ENCODE data around the gene VASH1.

The VASH1 gene

DNA sequence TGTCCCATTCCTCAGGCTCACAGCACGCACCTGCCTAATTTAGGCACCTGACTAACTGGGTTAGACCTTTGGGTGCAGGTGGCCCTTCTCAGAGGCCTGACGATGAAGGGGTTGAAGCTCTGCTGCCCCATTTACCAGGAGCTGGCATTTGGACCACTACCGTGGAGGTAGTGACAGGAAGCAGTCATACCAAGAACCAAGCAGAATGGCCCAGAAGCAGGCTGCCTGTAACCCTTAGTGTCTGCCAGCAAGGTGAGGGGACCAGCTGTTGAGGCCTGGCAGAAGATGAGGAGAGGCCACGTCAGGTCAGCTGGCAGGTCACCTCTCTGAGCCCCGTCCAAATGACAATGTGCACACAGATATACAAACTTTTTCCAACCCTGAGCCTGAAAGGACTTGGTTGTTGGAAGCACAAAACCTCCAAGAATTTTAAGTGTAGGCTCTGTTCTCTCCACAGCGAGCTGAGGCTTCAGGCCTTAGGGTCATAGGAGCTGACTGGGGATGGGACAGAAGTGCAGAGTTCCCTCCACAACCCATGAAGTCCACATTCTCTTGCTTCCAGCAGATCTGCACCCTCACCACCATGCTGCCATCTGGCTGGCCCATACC lies 23.1 kb downstream of the VASH1 start:
- H3K27me3 Mint-ChIP-seq = no peaks in the 10 kb centered on the region
- no peak overlapping the region for H3K27ac Mint-ChIP-seq
- H3K4me1 Mint-ChIP-seq = peaks cover 18% of the 10 kb centered on the region
- H3K4me3 Mint-ChIP-seq = no peak overlapping the region
- peaks cover 9% of the 10 kb centered on the region for H3K36me3 Mint-ChIP-seq
- no peaks in the 10 kb centered on the region for H3K9me3 Mint-ChIP-seq

DNA sequence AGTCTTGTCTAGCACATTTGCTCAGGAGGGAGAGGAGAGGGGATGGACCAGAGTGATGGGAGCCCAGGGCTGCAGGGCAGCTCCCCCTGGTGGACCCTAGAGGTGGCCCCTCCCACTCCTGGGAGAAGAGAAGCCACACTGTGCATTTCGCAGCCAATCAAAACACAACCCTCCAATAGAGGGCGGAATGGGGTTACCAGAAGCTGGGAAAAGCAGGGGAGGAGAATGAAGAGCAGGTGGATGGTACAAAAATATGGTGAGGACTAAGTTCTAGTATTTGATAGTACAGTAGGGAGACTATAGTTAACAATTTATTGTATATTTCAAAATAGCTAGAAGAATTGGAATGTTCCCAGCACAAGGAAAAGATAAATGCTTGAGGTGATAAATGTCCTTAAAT lies 23.6 kb downstream of the VASH1 start:
- Mint-ChIP-seq H3K36me3 (peaks cover 9% of the 10 kb centered on the region), H3K27me3 (no peaks in the 10 kb centered on the region), H3K4me1 (peaks cover 18% of the 10 kb centered on the region), H3K9me3 (no peaks in the 10 kb centered on the region), H3K4me3 (no peak overlapping the region), H3K27ac (no peak overlapping the region)

DNA sequence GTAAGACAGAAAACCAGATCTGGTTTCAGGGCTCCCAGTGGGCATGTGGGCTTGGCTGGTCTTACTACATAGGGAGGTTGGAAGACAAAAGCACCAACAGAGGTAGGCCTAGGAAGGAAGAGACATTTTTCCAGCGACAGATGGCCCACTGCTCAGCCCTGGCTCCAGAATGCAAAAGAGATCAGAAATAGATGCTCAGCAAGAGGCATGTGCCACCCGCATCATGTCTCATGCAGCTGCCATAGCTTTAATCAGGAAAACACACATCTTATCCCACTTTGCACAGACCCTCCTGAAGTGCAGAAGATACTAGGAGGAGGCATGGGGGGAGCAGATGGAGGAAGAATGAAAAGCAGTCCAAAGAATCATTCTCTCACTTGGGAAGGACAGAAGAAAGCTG lies 25.3 kb downstream of the VASH1 start:
- Mint-ChIP-seq H3K27ac (no peak overlapping the region), H3K4me3 (no peak overlapping the region), H3K4me1 (peaks cover 18% of the 10 kb centered on the region), H3K36me3 (peaks cover 7% of the 10 kb centered on the region), H3K27me3 (no peaks in the 10 kb centered on the region), H3K9me3 (no peaks in the 10 kb centered on the region)

DNA sequence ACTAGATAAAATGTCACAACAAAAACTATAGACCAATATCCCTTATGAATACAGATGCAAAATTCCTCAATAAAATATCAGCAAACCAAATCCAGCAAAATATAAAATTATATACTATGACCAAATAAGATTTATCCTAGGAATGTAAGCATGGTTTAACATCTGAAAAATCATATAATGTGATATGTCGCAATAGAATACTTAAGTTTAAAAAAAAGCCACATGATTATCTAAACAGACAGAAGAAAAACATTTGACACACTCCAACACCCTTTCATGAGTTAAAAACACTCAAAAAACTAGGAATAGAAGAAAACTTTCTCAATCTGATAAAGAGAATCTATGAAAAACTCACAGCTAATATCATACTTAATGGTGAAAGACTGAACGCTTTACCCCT lies 31.2 kb downstream of the VASH1 start:
- H3K9me3 Mint-ChIP-seq = no peaks in the 10 kb centered on the region
- H3K36me3 Mint-ChIP-seq = peaks cover 12% of the 10 kb centered on the region

DNA sequence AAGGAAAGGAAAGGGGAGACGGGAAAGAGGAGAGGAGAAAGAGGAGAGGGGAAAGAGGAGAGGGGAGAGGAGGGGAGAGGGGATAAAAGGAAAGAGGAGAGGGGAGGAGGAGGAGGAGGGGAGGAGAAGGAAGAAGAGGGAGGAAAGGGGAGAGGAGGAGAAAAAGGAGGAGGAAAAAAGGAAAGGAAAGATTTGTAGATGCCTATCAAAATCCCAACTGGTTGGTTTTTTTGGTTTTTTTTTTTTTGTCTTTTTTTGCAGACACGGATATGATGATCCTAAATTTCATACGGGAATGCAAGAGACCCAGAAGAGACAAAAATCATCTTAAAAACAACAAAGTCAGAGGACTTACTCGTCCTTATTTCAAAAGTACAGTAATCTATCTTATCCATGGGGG lies 32.1 kb downstream of the VASH1 start:
- no peak overlapping the region for H3K27ac Mint-ChIP-seq
- no peaks in the 10 kb centered on the region for H3K27me3 Mint-ChIP-seq
- H3K4me1 Mint-ChIP-seq = peaks cover 9% of the 10 kb centered on the region
- H3K4me3 Mint-ChIP-seq = no peak overlapping the region
- no peaks in the 10 kb centered on the region for H3K9me3 Mint-ChIP-seq
- H3K36me3 Mint-ChIP-seq = peaks cover 15% of the 10 kb centered on the region

More for the DNA sequence above, 31.2 kb downstream of the VASH1 start:
- Mint-ChIP-seq H3K4me3 (no peak overlapping the region), H3K27ac (no peak overlapping the region), H3K27me3 (no peaks in the 10 kb centered on the region), H3K4me1 (peaks cover 9% of the 10 kb centered on the region)

DNA sequence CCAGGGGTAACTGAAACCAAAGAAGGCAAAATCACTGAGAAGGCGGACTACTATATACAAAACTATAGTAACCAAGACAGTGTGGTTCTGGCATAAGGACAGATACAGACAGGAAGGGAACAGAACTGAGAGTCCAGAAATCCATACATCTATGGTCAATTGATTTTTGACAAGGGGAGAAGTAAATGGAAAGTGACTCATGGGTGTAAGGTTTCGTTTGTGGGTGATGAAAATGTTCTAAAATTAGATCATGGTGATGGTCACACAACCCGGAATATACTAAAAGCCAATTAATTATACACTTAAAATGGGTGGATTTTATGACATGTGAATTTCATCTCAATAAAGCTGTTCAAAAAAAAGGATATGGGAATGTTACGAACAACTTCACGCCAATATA lies 32.7 kb downstream of the VASH1 start:
- H3K27me3 Mint-ChIP-seq = no peaks in the 10 kb centered on the region
- no peak overlapping the region for H3K4me3 Mint-ChIP-seq
- peaks cover 12% of the 10 kb centered on the region for H3K36me3 Mint-ChIP-seq
- H3K4me1 Mint-ChIP-seq = peaks cover 9% of the 10 kb centered on the region
- no peaks in the 10 kb centered on the region for H3K9me3 Mint-ChIP-seq
- H3K27ac Mint-ChIP-seq = no peak overlapping the region

DNA sequence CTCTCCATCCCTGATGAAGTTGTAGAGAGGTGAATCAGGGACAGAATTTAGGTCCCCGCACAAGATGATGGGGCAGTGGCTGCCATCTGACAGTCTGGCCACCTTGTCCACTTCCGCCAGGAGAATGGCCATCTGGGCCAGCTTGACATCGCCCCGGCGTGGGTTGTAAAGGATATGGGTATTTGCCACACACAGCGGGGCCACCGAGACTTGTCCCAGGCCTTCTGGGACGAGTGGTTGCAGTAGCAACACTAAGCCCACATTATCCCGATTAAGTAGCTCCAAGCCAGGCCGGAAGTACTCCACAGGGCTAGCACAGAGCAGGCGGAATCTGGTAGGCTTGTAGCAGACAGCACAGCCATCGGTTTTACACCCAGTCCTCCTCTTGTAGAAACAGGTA lies 45.2 kb downstream of the VASH1 start:
- no peak overlapping the region for H3K27ac Mint-ChIP-seq
- H3K4me3 Mint-ChIP-seq = no peak overlapping the region
- peaks cover 22% of the 10 kb centered on the region for H3K36me3 Mint-ChIP-seq
- no peaks in the 10 kb centered on the region for H3K27me3 Mint-ChIP-seq
- no peaks in the 10 kb centered on the region for H3K9me3 Mint-ChIP-seq
- peaks cover 32% of the 10 kb centered on the region for H3K4me1 Mint-ChIP-seq

DNA sequence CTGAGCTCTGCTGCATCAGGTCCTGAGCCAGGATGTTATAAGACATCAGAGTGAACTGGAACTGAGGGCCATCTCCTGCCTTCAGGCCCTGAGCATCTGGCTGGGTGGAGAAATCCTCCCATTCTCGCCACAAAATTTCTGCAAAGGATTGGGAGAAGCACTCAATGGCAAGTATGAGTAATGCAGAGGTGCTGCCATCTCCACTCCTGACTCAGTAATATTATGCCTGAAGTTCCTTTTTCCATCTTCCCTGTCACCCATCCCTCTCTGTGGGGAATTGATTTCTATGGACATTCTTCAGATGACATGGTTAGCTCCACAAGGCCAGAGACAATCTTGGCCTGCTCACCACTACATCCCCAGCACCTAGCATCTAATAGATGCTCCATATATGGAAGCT lies 46.7 kb downstream of the VASH1 start:
- Mint-ChIP-seq H3K27ac (no peak overlapping the region), H3K27me3 (no peaks in the 10 kb centered on the region), H3K4me1 (peaks cover 36% of the 10 kb centered on the region), H3K4me3 (no peak overlapping the region), H3K9me3 (no peaks in the 10 kb centered on the region), H3K36me3 (peaks cover 14% of the 10 kb centered on the region)

DNA sequence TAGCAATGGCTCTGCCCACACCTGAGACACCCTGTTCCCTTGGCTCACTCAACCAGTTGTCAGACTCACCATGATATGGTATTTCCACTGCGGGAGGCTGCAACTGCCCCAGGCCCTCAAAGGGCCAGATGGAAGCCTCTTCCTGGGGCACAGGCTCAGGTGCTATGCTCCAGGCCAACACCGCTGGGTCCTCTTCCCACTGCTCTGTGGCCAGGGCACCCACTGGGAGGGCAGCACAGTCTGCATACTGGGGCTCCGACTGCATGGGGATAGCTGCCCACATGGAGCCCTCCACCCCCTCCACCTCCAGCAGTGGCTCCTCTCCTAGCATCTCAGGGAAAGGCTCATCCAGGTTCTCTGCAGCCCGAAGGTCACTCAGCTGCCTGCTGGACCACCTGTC lies 47.7 kb downstream of the VASH1 start:
- H3K4me1 Mint-ChIP-seq = peaks cover 39% of the 10 kb centered on the region
- H3K27me3 Mint-ChIP-seq = no peaks in the 10 kb centered on the region
- peaks cover 4% of the 10 kb centered on the region for H3K36me3 Mint-ChIP-seq
- no peaks in the 10 kb centered on the region for H3K9me3 Mint-ChIP-seq
- H3K27ac Mint-ChIP-seq = no peak overlapping the region
- no peak overlapping the region for H3K4me3 Mint-ChIP-seq

DNA sequence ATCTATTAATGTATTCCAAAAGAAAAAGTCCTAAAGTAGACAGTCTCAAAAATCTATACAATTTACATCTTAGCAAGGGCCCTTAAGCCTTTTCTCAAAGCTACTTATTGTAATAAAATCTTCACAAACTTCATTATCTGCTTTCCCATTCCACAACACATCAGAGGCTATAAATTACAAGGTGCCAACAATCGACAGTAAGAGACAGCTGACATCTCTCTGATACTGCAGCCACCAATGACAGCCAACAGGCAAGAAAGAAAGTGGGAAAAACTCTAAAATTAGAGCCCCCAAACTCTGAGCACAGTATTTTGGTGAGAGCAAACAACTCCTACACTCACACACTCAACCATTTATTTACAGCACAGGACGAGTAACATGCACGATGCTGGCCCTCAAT lies 49.3 kb downstream of the VASH1 start:
- H3K9me3 Mint-ChIP-seq = no peaks in the 10 kb centered on the region
- H3K27me3 Mint-ChIP-seq = no peaks in the 10 kb centered on the region
- peaks cover 39% of the 10 kb centered on the region for H3K4me1 Mint-ChIP-seq
- no peak overlapping the region for H3K27ac Mint-ChIP-seq
- H3K4me3 Mint-ChIP-seq = peak overlapping the region; percentile 97
- H3K36me3 Mint-ChIP-seq = peaks cover 4% of the 10 kb centered on the region

DNA sequence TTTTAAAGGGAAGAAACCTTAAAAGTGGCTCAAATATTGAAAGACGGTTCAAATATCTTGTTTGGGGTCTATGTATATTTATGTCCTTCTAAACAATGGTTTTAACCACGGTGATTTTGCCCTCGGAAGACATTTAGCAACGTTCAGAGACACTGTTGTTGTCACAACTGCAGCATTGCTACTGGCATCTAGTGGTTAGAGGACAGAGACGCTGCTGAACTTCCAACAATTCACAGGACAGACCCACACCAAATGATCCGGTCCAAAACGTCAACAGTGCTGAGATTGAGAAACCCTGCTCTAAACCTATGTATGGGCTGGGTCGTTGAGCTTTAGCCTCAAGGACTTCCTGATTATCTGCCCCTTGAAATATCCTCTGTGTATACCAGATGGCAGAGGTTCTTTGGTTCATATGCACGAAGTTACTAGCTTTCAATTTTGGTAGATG lies 49.7 kb downstream of the VASH1 start:
- H3K9me3 Mint-ChIP-seq = no peaks in the 10 kb centered on the region
- peaks cover 39% of the 10 kb centered on the region for H3K4me1 Mint-ChIP-seq

DNA sequence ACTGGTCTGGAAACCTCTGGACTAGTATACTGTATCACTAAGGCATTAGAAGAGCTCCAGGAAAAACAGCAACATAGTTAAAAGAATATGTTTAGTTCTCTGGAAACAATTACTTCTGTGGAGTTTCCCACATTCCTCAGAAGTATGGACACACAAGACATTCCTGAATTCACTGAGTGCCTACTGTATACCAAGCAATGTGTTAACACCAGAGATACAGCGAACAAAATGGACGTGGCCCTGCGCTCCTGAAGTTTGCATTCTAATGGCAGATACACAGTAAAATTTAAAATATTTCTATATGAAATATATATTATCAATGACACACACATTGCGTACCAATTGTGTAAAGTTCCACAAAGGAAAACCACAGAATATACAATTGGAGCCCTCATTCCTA lies 50.3 kb downstream of the VASH1 start:
- Mint-ChIP-seq H3K4me3 (peak overlapping the region; percentile 97), H3K36me3 (peaks cover 3% of the 10 kb centered on the region), H3K9me3 (no peaks in the 10 kb centered on the region), H3K27me3 (no peaks in the 10 kb centered on the region), H3K27ac (peak overlapping the region; percentile 94), H3K4me1 (peaks cover 39% of the 10 kb centered on the region)

More for the DNA sequence above, 49.7 kb downstream of the VASH1 start:
- H3K27ac Mint-ChIP-seq = peak overlapping the region; percentile 68
- peaks cover 3% of the 10 kb centered on the region for H3K36me3 Mint-ChIP-seq
- H3K27me3 Mint-ChIP-seq = no peaks in the 10 kb centered on the region
- peak overlapping the region; percentile 97 for H3K4me3 Mint-ChIP-seq

DNA sequence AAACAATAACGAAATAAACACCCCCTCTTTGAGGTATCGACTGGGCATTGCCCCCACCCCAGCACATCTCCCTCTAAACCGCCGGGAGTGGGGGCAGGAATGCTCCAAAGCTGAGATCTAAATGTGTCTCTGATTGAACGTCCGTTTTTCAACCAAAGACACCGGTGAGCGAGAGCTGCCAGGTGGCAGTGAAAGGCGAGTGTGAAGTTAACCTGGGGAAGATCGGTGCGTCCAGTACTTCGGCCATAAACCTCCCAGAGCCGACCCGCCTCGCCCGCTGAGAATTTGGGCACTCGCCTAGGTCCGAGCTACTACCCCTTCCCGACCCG lies 50.8 kb downstream of the VASH1 start:
- peak overlapping the region; percentile 97 for H3K4me3 Mint-ChIP-seq
- H3K36me3 Mint-ChIP-seq = peaks cover 1% of the 10 kb centered on the region
- no peaks in the 10 kb centered on the region for H3K9me3 Mint-ChIP-seq
- no peaks in the 10 kb centered on the region for H3K27me3 Mint-ChIP-seq
- H3K4me1 Mint-ChIP-seq = peaks cover 38% of the 10 kb centered on the region
- peak overlapping the region; percentile 94 for H3K27ac Mint-ChIP-seq

DNA sequence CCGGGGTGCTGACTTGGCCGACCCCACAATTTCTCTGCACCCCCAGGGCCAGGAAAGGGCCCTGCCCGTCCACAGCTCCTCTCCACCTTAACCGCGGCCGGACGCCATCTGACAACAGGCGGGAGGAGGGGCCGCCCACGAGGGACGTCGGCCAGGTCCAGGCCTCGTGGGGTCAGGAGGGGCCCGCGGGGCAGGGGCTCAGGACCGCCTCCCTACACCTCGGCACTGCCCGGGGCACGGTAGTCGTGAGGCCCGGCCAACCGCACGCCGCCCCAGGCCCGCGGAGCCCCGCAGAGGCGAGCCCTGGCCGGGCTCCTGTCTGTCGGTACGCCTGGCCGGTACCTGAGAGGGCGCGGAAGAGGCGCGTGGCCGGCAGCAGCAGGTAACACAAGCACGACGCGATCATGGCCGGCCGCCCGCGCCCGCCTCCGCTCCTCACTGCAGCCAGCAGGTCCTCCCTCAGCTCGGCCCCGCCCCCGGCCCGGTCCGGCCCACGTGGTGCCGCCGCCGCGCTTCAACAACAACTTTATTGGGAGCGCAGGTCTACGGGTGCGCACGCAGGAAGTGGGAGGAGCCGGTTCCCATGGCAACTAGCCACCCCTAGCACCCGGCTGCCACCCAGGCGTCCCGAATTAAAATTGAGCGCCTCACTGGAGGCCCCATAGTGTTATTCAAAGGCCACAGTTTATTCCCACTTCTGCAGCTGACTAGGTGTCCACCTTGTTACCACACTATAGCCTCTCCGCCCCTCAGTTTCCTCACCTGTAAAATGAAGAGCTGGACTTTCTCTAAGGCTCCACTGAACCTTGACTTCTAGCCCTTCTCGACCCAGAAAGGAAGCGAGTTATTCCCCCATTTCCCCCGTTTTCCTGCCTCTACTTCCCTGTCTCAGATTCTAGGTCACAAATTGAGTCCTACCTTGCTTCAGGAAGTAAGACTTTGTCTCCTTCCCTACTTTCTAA lies 51.4 kb downstream of the VASH1 start, which contains the start of gene ANGEL1:
Gene ANGEL1 (minus strand): TSS at position 461 of the 962 bp plus-strand sequence. CDS start 55 bp downstream, at position 406.
- H3K36me3 Mint-ChIP-seq = no peaks in the 10 kb centered on the region
- peak within 1 kb of the TSS; percentile 94 for H3K27ac Mint-ChIP-seq
- H3K27me3 Mint-ChIP-seq = no peaks in the 10 kb centered on the region
- peak within 1 kb of the TSS; percentile 97 for H3K4me3 Mint-ChIP-seq
- no peaks in the 10 kb centered on the region for H3K9me3 Mint-ChIP-seq
- H3K4me1 Mint-ChIP-seq = peaks cover 36% of the 10 kb centered on the region

DNA sequence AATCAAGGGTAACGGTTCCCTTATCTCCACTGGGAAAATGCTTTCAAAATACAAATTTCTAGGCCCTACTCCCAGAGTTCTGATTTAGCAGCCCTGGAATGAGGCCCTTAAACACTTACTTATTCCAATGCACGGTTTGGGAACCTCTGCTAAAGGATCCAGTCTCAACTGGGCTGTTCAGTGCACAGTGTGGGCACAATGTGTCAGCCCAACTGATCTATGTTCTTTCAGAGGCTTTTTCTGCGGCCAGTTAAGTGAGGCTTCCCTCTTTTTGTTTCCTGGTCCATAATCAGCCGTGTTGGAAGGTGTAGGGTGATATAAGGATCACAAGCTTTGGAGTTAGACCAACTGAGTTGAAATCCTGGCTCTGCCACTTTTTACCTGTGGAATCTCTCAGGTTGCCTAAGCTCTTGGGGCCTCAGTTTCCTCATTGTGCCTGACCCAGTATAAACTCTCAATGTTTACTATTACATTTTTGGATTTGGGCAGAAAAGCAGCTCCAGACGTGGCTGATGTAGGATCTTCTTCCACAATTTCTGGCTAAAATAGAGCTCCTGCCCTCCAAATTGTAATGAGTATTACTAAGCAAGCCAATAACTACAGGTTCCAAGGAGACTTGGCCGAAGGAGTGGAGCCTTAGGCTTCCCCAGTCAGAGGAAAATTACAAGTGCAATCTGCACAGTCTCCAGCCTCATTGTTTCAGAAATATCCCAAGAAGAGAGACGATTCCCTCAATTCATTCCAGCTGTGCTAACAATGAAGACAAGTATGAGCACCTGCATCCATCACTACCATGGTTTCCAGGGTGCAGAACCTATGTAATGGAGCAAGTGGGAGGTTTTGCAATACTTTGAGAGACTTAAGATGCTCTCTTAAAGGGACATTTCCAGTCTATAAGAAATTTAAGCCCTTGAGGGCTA lies 53.7 kb downstream of the VASH1 start:
- H3K27ac Mint-ChIP-seq = no peak overlapping the region
- peaks cover 2% of the 10 kb centered on the region for H3K27me3 Mint-ChIP-seq
- no peaks in the 10 kb centered on the region for H3K36me3 Mint-ChIP-seq
- H3K9me3 Mint-ChIP-seq = no peaks in the 10 kb centered on the region
- H3K4me3 Mint-ChIP-seq = no peak overlapping the region
- H3K4me1 Mint-ChIP-seq = peaks cover 19% of the 10 kb centered on the region
